Fibroblast of villous mesenchyme (primary cell): Measurements from ENCODE around the gene SPINK8. TPM values are rescaled to one million over a fixed set of nuclear protein-coding genes. Genes with fewer than 3 reads are reported as not detected.

Experiments
- DNase-seq: peaks from one replicate; pipeline ENCODE4 v3.0.0-alpha.2; 2010; ENCODE audit warnings: low read depth
- H3K4me3 ChIP-seq: 2 replicates; pipeline ENCODE4 v1.5.1; 2011; ENCODE audit warnings: low read depth, mild to moderate bottlenecking, low read length
- CTCF ChIP-seq: IDR thresholded peaks from 2 replicates; pipeline ENCODE4 v1.5.1; 2012; ENCODE audit warnings: low read depth, mild to moderate bottlenecking, low read length; ENCODE audit not compliant: insufficient read depth
- small RNA-seq: library from RNA; depleted of rRNA; stranded (forward); fragments of <200 nt; gene quantifications from one replicate; pipeline ENCODE3, GENCODE V24; 2012
- total RNA-seq: library from RNA; depleted of rRNA; stranded (reverse); fragments of >200 nt; gene quantifications from 2 replicates; pipeline ENCODE4 v1.2.3, GENCODE V29; 2012

SPINK8 gene
- total RNA-seq, 1 donor, result not detected

- H3K4me3 ChIP-seq, result no peak overlapping the region
- TF ChIP-seq CTCF, result no peak
- no peak for DNase-seq
Observed at GRCh38 chr3:48258530-48258929, 74.9 kb downstream of the SPINK8 start.

Small RNA genes lying within 50 kb of the gene (small RNA-seq; reads per million reads assigned to genes)
- gene MIR2115 (not detected), gene RF00019 (not detected), gene RN7SL321P (not detected)

Other genes starting within 250 kb of the SPINK8 start
- 8.7 and 9.9 TPM in 2 replicates for gene CDC25A, start 145.2 kb downstream of the SPINK8 start, total RNA-seq
- gene CAMP, start 110.2 kb downstream of the SPINK8 start, total RNA-seq, result not detected in 2 replicates
- gene ZNF589, start 92.6 kb downstream of the SPINK8 start, total RNA-seq, result 3.9 and 4.7 TPM in 2 replicates
- 21.6 and 25.9 TPM in 2 replicates for gene NME6, start 32.3 kb downstream of the SPINK8 start, total RNA-seq
- gene FBXW12, start 38.6 kb upstream of the SPINK8 start, total RNA-seq, result not detected in 2 replicates
- 26.1 and 35.0 TPM in 2 replicates for gene PLXNB1, start 96.4 kb upstream of the SPINK8 start, total RNA-seq
- 15.5 and 21.2 TPM in 2 replicates for gene CCDC51, start 106.5 kb upstream of the SPINK8 start, total RNA-seq
- 186 and 216 TPM in 2 replicates for gene TMA7, start 106.6 kb upstream of the SPINK8 start, total RNA-seq
- 5.5 and 7.8 TPM in 2 replicates for gene ATRIP, start 113.1 kb upstream of the SPINK8 start, total RNA-seq
- 113 and 121 TPM in 2 replicates for gene SHISA5, start 170.5 kb upstream of the SPINK8 start, total RNA-seq
- 18.1 and 22.5 TPM in 2 replicates for gene PFKFB4, start 223.1 kb upstream of the SPINK8 start, total RNA-seq
- gene UCN2, start 230.1 kb upstream of the SPINK8 start, total RNA-seq, result 6.0 and 11.9 TPM in 2 replicates